AG09319 (cell line): ENCODE results near the gene IFI6.

Source experiments
- DNase-seq: peaks from one replicate; pipeline ENCODE4 v3.0.0-alpha.2; 2010; ENCODE audit warnings: low read depth; ENCODE audit errors: extremely low read depth
- CTCF ChIP-seq: IDR thresholded peaks from 2 replicates; pipeline ENCODE4 v1.5.1; 2011; ENCODE audit warnings: low read depth, mild to moderate bottlenecking, inconsistent platforms, low read length, moderate library complexity

Gene IFI6

GRCh38 chr1:27656157-27656893 lies 15.7 kb downstream of the IFI6 start:
- no peak for TF ChIP-seq CTCF
- DNase-seq = no peak

GRCh38 chr1:27655151-27655937 lies 16.6 kb downstream of the IFI6 start:
- no peak for TF ChIP-seq CTCF
- no peak for DNase-seq

DNA sequence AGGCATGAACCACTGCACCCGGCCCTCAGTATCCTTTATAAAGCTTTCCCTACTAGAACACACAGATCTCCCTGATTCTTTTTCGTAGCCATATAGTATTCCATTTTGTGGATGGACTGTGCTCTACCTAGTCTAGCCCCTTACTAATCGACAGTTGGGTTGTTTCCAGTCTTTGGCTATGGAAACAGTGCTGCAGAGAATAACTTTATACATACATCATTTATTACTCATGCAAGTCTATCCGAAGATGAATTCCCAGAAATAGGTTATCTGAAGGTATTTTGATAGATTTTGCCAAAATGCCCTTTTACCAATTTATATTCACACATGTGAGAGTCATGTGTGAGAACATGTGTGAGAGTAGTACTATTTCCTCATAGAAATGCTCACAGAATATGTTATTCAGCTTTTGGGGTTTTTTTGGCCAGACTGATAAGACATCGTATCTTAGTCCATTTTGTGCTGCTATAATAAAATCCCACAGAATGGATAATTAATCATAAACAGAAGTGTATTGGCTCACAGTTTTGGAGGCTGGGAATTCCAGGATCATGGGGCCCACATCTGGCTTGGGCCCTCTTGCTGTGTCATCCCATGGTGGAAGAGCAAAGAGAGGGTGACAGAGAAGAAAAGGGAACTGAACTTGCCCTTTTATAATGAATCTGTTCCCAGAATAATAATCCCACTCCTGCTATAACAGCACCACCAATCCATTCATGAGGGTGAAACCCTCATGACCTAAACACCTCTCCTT lies 19.7 kb downstream of the IFI6 start:
- no peak for TF ChIP-seq CTCF
- no peak for DNase-seq

- TF ChIP-seq CTCF = no peak
- DNase-seq = no peak
Measured at GRCh38 chr1:27650539-27651175, 21.3 kb downstream of the IFI6 start.

DNA sequence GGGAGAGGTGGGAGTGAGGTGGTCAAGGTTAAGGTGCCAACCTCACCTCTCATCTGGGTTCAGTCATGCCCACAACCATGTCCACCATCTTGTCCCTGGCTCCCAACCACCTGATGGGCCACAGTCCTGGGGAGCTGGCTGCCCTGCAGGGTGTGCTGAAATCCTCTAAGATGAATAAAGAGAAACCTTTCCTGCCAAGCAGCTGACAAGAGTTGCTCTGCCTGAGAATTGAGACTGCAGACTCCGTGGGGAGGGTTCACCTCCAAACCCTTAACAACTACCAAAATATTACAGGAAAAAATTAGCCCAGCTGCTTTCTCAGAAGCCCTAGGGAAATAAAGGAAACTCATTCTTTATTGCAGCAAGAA lies 21.8 kb downstream of the IFI6 start:
- DNase-seq = no peak
- TF ChIP-seq CTCF = no peak

DNA sequence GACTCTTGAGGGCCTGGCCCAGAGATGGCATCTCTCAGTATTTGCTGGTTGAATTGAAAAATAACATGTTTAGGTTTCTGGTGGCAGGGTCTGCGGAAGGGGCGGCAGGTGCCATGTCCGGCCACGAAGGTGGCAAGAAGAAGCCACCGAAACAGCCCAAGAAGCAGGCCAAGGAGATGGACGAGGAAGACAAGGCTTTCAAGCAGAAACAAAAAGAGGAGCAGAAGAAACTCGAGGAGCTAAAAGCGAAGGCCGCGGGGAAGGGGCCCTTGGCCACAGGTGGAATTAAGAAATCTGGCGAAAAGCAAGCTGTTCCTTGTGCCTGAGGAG lies 22.7 kb downstream of the IFI6 start:
- TF ChIP-seq CTCF = no peak
- DNase-seq = no peak
